Measurements from ENCODE around the gene WNT9A. TPM values are rescaled to one million over a fixed set of nuclear protein-coding genes. Genes with fewer than 3 reads are reported as not detected.

WNT9A gene
- total and polyA plus RNA-seq, 2 experiments from 2014 or later: 1.5 to 2.8 TPM

GRCh38 chr1:227949341-227949921 lies 1.7 kb upstream of the WNT9A start:
- H3K27ac ChIP-seq: no peak overlapping the region
- no peak overlapping the region for H3K4me3 ChIP-seq
- no peak for DNase-seq (ENCODE audit: low spot score)
- WGBS (ENCODE audit: low lambda C conversion rate, missing lambda C conversion rate): 85% methylated on average over 11 of the region's 11 CpGs
- TF ChIP-seq, protein P1, sequence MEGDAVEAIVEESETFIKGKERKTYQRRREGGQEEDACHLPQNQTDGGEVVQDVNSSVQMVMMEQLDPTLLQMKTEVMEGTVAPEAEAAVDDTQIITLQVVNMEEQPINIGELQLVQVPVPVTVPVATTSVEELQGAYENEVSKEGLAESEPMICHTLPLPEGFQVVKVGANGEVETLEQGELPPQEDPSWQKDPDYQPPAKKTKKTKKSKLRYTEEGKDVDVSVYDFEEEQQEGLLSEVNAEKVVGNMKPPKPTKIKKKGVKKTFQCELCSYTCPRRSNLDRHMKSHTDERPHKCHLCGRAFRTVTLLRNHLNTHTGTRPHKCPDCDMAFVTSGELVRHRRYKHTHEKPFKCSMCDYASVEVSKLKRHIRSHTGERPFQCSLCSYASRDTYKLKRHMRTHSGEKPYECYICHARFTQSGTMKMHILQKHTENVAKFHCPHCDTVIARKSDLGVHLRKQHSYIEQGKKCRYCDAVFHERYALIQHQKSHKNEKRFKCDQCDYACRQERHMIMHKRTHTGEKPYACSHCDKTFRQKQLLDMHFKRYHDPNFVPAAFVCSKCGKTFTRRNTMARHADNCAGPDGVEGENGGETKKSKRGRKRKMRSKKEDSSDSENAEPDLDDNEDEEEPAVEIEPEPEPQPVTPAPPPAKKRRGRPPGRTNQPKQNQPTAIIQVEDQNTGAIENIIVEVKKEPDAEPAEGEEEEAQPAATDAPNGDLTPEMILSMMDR (IDR thresholded peaks at IDR 0.05; ENCODE audit: poor library complexity): no peak
- TF ChIP-seq EZH2 (IDR thresholded peaks at IDR 0.05; ENCODE audit: borderline replicate concordance) (no peak), EZH2phosphoT487 (IDR thresholded peaks at IDR 0.05; ENCODE audit: low read depth, severe bottlenecking, unreplicated experiment) (no peak)
- H3K4me1 ChIP-seq (ENCODE audit: insufficient read depth): peaks cover 32% of the 10 kb centered on the region
- H3K9me3 ChIP-seq (ENCODE audit: low read depth): no peaks in the 10 kb centered on the region
- H3K9me2 ChIP-seq (replicated peaks; ENCODE audit: insufficient read depth): no peaks in the 10 kb centered on the region
- H2AFZ ChIP-seq: no peak overlapping the region
- H3K79me2 ChIP-seq: peaks cover 3% of the 10 kb centered on the region
- H3K36me3 ChIP-seq (replicated peaks; ENCODE audit: insufficient read depth, low read depth): no peaks in the 10 kb centered on the region
- H3K27me3 ChIP-seq: peaks cover 10% of the 10 kb centered on the region
- peak overlapping the region; percentile 95 for H3K4me2 ChIP-seq
- H4K20me1 ChIP-seq (ENCODE audit: insufficient read depth, poor library complexity, severe bottlenecking): no peaks in the 10 kb centered on the region

- H3K27me3 ChIP-seq: peaks cover 10% of the 10 kb centered on the region
- H4K20me1 ChIP-seq (ENCODE audit: insufficient read depth, poor library complexity, severe bottlenecking): no peaks in the 10 kb centered on the region
- no peaks in the 10 kb centered on the region for H3K9me3 ChIP-seq (ENCODE audit: low read depth)
- 32% methylated on average over 25 of the region's 25 CpGs for WGBS (ENCODE audit: low lambda C conversion rate, missing lambda C conversion rate)
- no peaks in the 10 kb centered on the region for H3K36me3 ChIP-seq (replicated peaks; ENCODE audit: insufficient read depth, low read depth)
- H3K79me2 ChIP-seq: peaks cover 6% of the 10 kb centered on the region
- peak overlapping the region; percentile 56 for H2AFZ ChIP-seq
- no peak for DNase-seq (ENCODE audit: low spot score)
- no peaks in the 10 kb centered on the region for H3K9me2 ChIP-seq (replicated peaks; ENCODE audit: insufficient read depth)
- peak overlapping the region; percentile 95 for H3K4me2 ChIP-seq
- H3K4me1 ChIP-seq (ENCODE audit: insufficient read depth): peaks cover 30% of the 10 kb centered on the region
- TF ChIP-seq EZH2 (IDR thresholded peaks at IDR 0.05; ENCODE audit: borderline replicate concordance) (peak; percentile 41), EZH2phosphoT487 (IDR thresholded peaks at IDR 0.05; ENCODE audit: low read depth, severe bottlenecking, unreplicated experiment) (no peak)
- H3K27ac ChIP-seq: peak overlapping the region; percentile 51
- H3K4me3 ChIP-seq: peak overlapping the region; percentile 58
These were observed 945 bp upstream of the WNT9A start for GRCh38 chr1:227948493-227949260.

GRCh38 chr1:227947386-227947675 lies 401 bp downstream of the WNT9A start:
- no peaks in the 10 kb centered on the region for H3K9me2 ChIP-seq (replicated peaks; ENCODE audit: insufficient read depth)
- H3K79me2 ChIP-seq: peaks cover 9% of the 10 kb centered on the region
- H3K4me2 ChIP-seq: peak overlapping the region; percentile 99
- no peaks in the 10 kb centered on the region for H4K20me1 ChIP-seq (ENCODE audit: insufficient read depth, poor library complexity, severe bottlenecking)
- H2AFZ ChIP-seq: peak overlapping the region; percentile 63
- H3K36me3 ChIP-seq (replicated peaks; ENCODE audit: insufficient read depth, low read depth): no peaks in the 10 kb centered on the region
- H3K27me3 ChIP-seq: peaks cover 10% of the 10 kb centered on the region
- H3K27ac ChIP-seq: peak overlapping the region; percentile 76
- no peaks in the 10 kb centered on the region for H3K9me3 ChIP-seq (ENCODE audit: low read depth)
- peaks cover 24% of the 10 kb centered on the region for H3K4me1 ChIP-seq (ENCODE audit: insufficient read depth)
- no peak for DNase-seq (ENCODE audit: low spot score)
- peak overlapping the region; percentile 55 for H3K4me3 ChIP-seq
- 3% methylated on average over 12 of the region's 36 CpGs for WGBS (ENCODE audit: low lambda C conversion rate, missing lambda C conversion rate)
- TF ChIP-seq EZH2 (IDR thresholded peaks at IDR 0.05; ENCODE audit: borderline replicate concordance) (no peak), EZH2phosphoT487 (IDR thresholded peaks at IDR 0.05; ENCODE audit: low read depth, severe bottlenecking, unreplicated experiment) (no peak)
- TF ChIP-seq, protein P1 (IDR thresholded peaks at IDR 0.05; ENCODE audit: poor library complexity): no peak
